ENCODE results near the gene CTSW. TPM values are rescaled to one million over a fixed set of nuclear protein-coding genes. Genes with fewer than 3 reads are reported as not detected.
"Not testable (repeated sequence)": the region's sequence is repeated elsewhere in the genome, so short reads cannot be mapped to it uniquely, and the experiment has no call there.

CTSW gene
- not detected in 2 replicates for polyA plus RNA-seq (2011; rRNA removed)
- polyA plus RNA-seq (2012; cell fraction: cytosol; rRNA removed): 0.03 TPM in 2 replicates
- 0.07 TPM in 1 of 2 replicates, not detected in the other for polyA plus RNA-seq (2012; cell fraction: nucleus; rRNA removed)
- not detected in 3 replicates for polyA plus RNA-seq (2017; fragmentation: RNase III; extraction: RNeasy Plus Mini Kit Qiagen cat#74134 plus additional on column Dnase treatment)
- polyA minus RNA-seq (2011; rRNA and poly(A)+ RNA removed): not detected in 2 replicates

- no peak for TF ChIP-seq NR3C1 (IDR thresholded peaks at IDR 0.05)
- no peak for TF ChIP-seq RAD21 (conservative IDR thresholded peaks at IDR 0.05 in 1 of 2, IDR thresholded peaks at IDR 0.05 in 1 of 2)
- TF ChIP-seq MAFK (IDR thresholded peaks at IDR 0.05; ENCODE audit: partially characterized antibody): no peak
- no peak for TF ChIP-seq RARB (CRISPR knock-in tag; IDR thresholded peaks at IDR 0.05)
- TF ChIP-seq SREBF2 (IDR thresholded peaks at IDR 0.05): no peak
- TF ChIP-seq, protein P1, sequence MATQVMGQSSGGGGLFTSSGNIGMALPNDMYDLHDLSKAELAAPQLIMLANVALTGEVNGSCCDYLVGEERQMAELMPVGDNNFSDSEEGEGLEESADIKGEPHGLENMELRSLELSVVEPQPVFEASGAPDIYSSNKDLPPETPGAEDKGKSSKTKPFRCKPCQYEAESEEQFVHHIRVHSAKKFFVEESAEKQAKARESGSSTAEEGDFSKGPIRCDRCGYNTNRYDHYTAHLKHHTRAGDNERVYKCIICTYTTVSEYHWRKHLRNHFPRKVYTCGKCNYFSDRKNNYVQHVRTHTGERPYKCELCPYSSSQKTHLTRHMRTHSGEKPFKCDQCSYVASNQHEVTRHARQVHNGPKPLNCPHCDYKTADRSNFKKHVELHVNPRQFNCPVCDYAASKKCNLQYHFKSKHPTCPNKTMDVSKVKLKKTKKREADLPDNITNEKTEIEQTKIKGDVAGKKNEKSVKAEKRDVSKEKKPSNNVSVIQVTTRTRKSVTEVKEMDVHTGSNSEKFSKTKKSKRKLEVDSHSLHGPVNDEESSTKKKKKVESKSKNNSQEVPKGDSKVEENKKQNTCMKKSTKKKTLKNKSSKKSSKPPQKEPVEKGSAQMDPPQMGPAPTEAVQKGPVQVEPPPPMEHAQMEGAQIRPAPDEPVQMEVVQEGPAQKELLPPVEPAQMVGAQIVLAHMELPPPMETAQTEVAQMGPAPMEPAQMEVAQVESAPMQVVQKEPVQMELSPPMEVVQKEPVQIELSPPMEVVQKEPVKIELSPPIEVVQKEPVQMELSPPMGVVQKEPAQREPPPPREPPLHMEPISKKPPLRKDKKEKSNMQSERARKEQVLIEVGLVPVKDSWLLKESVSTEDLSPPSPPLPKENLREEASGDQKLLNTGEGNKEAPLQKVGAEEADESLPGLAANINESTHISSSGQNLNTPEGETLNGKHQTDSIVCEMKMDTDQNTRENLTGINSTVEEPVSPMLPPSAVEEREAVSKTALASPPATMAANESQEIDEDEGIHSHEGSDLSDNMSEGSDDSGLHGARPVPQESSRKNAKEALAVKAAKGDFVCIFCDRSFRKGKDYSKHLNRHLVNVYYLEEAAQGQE (IDR thresholded peaks at IDR 0.05): no peak
- TF ChIP-seq HMGXB4 (CRISPR knock-in tag; IDR thresholded peaks at IDR 0.05; ENCODE audit: borderline replicate concordance): no peak
- TF ChIP-seq ESRRA (IDR thresholded peaks at IDR 0.05; ENCODE audit: borderline replicate concordance, low read length): no peak
- TF ChIP-seq NFE2L2 (conservative IDR thresholded peaks at IDR 0.05; ENCODE audit: low read length): no peak
- TF ChIP-seq, protein P2, sequence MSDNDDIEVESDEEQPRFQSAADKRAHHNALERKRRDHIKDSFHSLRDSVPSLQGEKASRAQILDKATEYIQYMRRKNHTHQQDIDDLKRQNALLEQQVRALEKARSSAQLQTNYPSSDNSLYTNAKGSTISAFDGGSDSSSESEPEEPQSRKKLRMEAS (IDR thresholded peaks at IDR 0.05): no peak
- no peak for TF ChIP-seq FOSL2 (IDR thresholded peaks at IDR 0.05)
- TF ChIP-seq FOSL2 (CRISPR knock-in tag; IDR thresholded peaks at IDR 0.05): no peak
- TF ChIP-seq SMC3 (IDR thresholded peaks at IDR 0.05): no peak
- no peak for TF ChIP-seq CBX8 (IDR thresholded peaks at IDR 0.05)
- TF ChIP-seq ELK1 (IDR thresholded peaks at IDR 0.05; ENCODE audit: low read depth, low read length): no peak
- TF ChIP-seq PBX3 (IDR thresholded peaks at IDR 0.05): no peak
- no peak for TF ChIP-seq JUNB (IDR thresholded peaks at IDR 0.05)
- TF ChIP-seq CTCF (IDR thresholded peaks at IDR 0.05): no peak
- TF ChIP-seq KDM5A (IDR thresholded peaks at IDR 0.05): no peak
- ATAC-seq: no peak
- Histone ChIP-seq H3K9me3 (no peaks in the 10 kb centered on the region), H3K4me3 (no peak within 1 kb of the TSS), H3K4me1 (no peaks in the 10 kb centered on the region), H3K27ac (no peak within 1 kb of the TSS), H3K4me2 (no peak within 1 kb of the TSS)
- ChIA-PET POLR2A (no interaction called here), CTCF (interaction anchor here (1.1 to 5.1 kb wide), 6 partner anchors 7 to 174 kb away, joined by 3 to 42 read pairs (median 5); partner anchors contain the start of genes CCDC85B, FIBP and MUS81)
- 88% methylated on average over 7 of the region's 7 CpGs for WGBS (ENCODE audit: missing lambda C conversion rate)
- no peak for DNase-seq (ENCODE audit: low read depth in 1 of 2, low spot score in 1 of 2)
- no peak for FAIRE-seq
Observed at GRCh38 chr11:65879617-65880016, at the start of gene CTSW. TSS of gene CTSW (plus strand) at chr11:65879837. CDS start at chr11:65879855, 18 bp downstream.

DNA sequence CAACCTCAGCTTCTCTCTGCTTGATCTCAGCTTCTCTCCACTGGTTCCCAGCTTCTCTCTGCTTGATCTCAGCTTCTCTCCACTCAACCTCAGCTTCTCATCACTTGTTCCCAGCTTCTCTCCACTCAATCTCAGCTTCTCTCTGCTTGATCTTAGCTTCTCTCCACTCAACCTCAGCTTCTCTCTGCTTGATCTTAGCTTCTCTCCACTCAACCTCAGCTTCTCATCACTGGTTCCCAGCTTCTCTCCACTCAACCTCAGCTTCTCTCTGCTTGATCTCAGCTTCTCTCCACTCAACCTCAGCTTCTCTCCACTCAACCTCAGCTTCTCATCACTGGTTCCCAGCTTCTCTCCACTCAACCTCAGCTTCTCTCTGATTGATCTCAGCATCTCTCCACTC lies 47.4 kb upstream of the CTSW start:
- H3K27ac ChIP-seq; H3K4me1 ChIP-seq; FAIRE-seq; ATAC-seq; POLR2A ChIA-PET; H3K4me3 ChIP-seq; H3K4me2 ChIP-seq; DNase-seq (ENCODE audit: low read depth in 1 of 2, low spot score in 1 of 2); H3K9me3 ChIP-seq: not testable (repeated sequence)
- CTCF ChIA-PET: interaction anchor here (0.9 to 3.5 kb wide), 5 partner anchors 13 to 127 kb away, joined by 3 to 18 read pairs (median 3); partner anchors contain the start of gene KAT5
